Upper lobe of left lung (tissue), 6 donors: Measurements from ENCODE around the gene KCP. TPM values are rescaled to one million over a fixed set of nuclear protein-coding genes. Genes with fewer than 3 reads are reported as not detected.

Experiments
- ATAC-seq, 2 donors: fragments of 200-7000 bp; cut with Tn5 transposase; one replicate each; pipeline ENCODE4 v1.9.1; 2022; ENCODE audit warnings: mild to moderate bottlenecking in 2 of 2, moderate library complexity in 2 of 2; ENCODE audit not compliant: low FRiP score in 2 of 2
- DNase-seq, 2 donors: peaks; one replicate each; pipeline ENCODE4 v3.0.0-alpha.2; 2019 to 2020
- H3K27ac ChIP-seq, 4 donors: fragments of 200-600 bp; sonication (generic); one replicate each; pipeline ENCODE4 v1.5.1; 2016 to 2019
- H3K27me3 ChIP-seq, 4 donors: fragments of 200-600 bp; sonication (generic); one replicate each; pipeline ENCODE4 v1.5.1; 2017 to 2019
- H3K36me3 ChIP-seq, 4 donors: fragments of 200-600 bp; sonication (generic); one replicate each; pipeline ENCODE4 v1.5.1; 2016 to 2019
- H3K4me1 ChIP-seq, 4 donors: fragments of 200-600 bp; sonication (generic); one replicate each; pipeline ENCODE4 v1.5.1; 2018 to 2019
- H3K4me3 ChIP-seq, 4 donors: fragments of 200-600 bp; sonication (generic); one replicate each; pipeline ENCODE4 v1.5.1; 2017 to 2019; ENCODE audit warnings: mild to moderate bottlenecking in 2 of 4, moderate library complexity in 1 of 4
- H3K9me3 ChIP-seq, 4 donors: fragments of 200-600 bp; sonication (generic); one replicate each; pipeline ENCODE4 v1.5.1; 2018 to 2019
- EP300 ChIP-seq, 4 donors: sonication (generic); formaldehyde crosslinking; IDR thresholded peaks; one replicate each; pipeline ENCODE4 v1.5.1; 2017; ENCODE audit warnings: antibody characterized with exemption in 4 of 4, control low read depth in 2 of 4
- POLR2A ChIP-seq, 4 donors: fragments of 450-650 bp; IDR thresholded peaks; one replicate each; pipeline ENCODE4 v1.5.1; 2016 to 2017; ENCODE audit warnings: antibody characterized with exemption in 4 of 4, mild to moderate bottlenecking in 2 of 4
- POLR2AphosphoS5 ChIP-seq, 2 donors: sonication (generic); formaldehyde crosslinking; IDR thresholded peaks; one replicate each; pipeline ENCODE4 v1.5.1; 2017; ENCODE audit warnings: antibody characterized with exemption in 2 of 2
- WGBS, 2 donors: methylation state at CpG; one replicate each; pipeline ENCODE4 v1.1.5; 2017 to 2018; 5-methylcytosine and 5-hydroxymethylcytosine counted together
- total RNA-seq, 6 donors: library from RNA; depleted of rRNA in 4 of 6; stranded (reverse); fragments of >200 nt in 4 of 6; gene quantifications; one replicate each; pipeline versions ENCODE4 v1.1.0 to v1.2.1, GENCODE V29; 2016 to 2021
- TF ChIP-seq, protein P1 (sequence below), 6 experiments: fragments of 450-650 bp in 4 of 6; fragments of 200-600 bp in 2 of 6; sonication (generic) in 2 of 6; IDR thresholded peaks; one replicate each; pipeline ENCODE4 v1.5.1; 2016 to 2019; ENCODE audit warnings: antibody characterized with exemption in 6 of 6
- donor health status: DM: no; HTN: no; CAD: no; lungs with moderate emphysema.
- donor health status: DM: no; HTN: yes; CAD: no; lungs with severe emphysema.

KCP gene
- total RNA-seq, 6 donors from 2014 or later: 0.15 to 2.1 (median 1.1) TPM; not detected in 1

DNA sequence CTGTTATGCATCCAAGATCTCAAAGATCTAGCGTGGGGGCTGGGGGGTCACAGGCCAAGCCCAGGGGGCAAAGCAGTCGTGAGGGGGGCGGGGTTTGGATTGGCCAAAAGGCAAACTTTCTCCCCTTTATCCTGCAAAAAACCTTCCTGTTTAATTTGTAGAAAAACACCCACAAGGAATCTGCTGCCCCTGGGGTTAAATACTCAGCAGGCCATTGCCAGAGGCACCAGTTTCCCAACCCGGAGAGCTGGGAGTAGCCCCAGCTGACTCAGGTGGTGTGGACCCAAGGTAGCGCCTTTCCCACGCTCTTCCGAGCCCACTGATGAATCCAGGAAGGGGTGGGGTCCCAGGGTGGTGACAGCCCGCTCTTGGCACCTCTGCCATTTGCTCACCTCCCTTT lies 21.4 kb downstream of the KCP start:
- Histone ChIP-seq H3K4me1 (peaks cover 0 to 14% (median 3%) of the 10 kb centered on the region in 4 donors), H3K27me3 (peaks cover 0 to 13% (median 11%) of the 10 kb centered on the region in 4 donors), H3K36me3 (no peaks in the 10 kb centered on the region), H3K4me3 (no peak overlapping the region), H3K9me3 (no peaks in the 10 kb centered on the region), H3K27ac (no peak overlapping the region)
- ATAC-seq (no peak), DNase-seq (no peak)
- WGBS, 2 donors: 76 to 79% methylated on average over 7 to 8 of the region's 8 CpGs
- TF ChIP-seq, protein P1, sequence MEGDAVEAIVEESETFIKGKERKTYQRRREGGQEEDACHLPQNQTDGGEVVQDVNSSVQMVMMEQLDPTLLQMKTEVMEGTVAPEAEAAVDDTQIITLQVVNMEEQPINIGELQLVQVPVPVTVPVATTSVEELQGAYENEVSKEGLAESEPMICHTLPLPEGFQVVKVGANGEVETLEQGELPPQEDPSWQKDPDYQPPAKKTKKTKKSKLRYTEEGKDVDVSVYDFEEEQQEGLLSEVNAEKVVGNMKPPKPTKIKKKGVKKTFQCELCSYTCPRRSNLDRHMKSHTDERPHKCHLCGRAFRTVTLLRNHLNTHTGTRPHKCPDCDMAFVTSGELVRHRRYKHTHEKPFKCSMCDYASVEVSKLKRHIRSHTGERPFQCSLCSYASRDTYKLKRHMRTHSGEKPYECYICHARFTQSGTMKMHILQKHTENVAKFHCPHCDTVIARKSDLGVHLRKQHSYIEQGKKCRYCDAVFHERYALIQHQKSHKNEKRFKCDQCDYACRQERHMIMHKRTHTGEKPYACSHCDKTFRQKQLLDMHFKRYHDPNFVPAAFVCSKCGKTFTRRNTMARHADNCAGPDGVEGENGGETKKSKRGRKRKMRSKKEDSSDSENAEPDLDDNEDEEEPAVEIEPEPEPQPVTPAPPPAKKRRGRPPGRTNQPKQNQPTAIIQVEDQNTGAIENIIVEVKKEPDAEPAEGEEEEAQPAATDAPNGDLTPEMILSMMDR (IDR thresholded peaks at IDR 0.05): no peak
- TF ChIP-seq POLR2AphosphoS5 (IDR thresholded peaks at IDR 0.05): no peak
- no peak for TF ChIP-seq POLR2A (IDR thresholded peaks at IDR 0.05)
- no peak for TF ChIP-seq EP300 (IDR thresholded peaks at IDR 0.05)

DNA sequence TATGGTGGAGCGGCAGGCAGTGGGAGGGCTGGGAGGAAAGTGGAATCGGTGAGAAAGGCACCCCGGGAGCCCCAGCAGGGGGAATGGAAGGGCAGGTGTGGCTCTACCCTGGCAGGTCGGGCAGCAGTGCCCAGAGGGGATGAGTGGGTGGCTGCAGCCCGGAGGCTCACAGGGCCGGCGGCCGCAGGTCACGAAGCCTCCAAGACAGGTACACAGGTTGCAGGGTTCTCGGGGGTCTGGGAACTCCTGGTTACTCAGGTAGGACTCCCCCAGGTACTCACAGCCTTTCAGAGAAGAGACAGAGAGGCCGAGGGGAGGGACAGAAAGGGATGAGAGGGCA lies 21.8 kb downstream of the KCP start:
- 80 to 84% methylated on average over 11 of the region's 11 CpGs for WGBS, 2 donors
- peak in 1 of 2 donors; percentile 65 for DNase-seq
- no peak overlapping the region for H3K4me3 ChIP-seq

DNA sequence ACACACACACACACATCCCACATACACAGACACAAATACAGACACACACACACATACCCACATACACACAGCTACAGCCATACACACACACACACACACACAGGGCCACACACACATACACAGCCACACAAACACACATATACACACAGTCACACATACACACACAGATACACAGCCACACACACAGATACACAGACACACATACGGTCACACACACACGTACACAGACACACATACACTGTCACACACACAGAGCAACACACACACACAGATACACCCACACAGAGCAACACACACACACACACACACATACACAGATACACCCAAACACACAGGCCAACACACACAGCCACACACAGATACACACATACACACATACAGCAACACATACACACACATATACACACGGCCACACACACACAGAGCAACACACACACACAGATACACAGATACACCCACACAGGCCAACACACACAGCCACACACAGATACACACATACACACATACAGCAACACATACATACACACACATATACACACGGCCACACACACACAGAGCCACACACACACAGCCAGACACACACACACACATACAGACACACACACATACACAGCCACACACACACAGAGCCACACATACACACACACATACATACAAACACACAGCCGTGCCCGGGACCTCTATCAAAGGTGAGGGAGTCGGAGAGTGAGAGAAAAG lies 22.3 kb downstream of the KCP start:
- Histone ChIP-seq H3K9me3 (no peaks in the 10 kb centered on the region), H3K36me3 (no peaks in the 10 kb centered on the region), H3K4me1 (peaks cover 0 to 14% (median 3%) of the 10 kb centered on the region in 4 donors), H3K27me3 (peaks cover 0 to 13% (median 11%) of the 10 kb centered on the region in 4 donors), H3K4me3 (no peak overlapping the region), H3K27ac (no peak overlapping the region)
- ATAC-seq: no peak
- no peak for TF ChIP-seq POLR2AphosphoS5 (IDR thresholded peaks at IDR 0.05)
- TF ChIP-seq EP300 (IDR thresholded peaks at IDR 0.05): no peak
- TF ChIP-seq POLR2A (IDR thresholded peaks at IDR 0.05): no peak
- TF ChIP-seq, protein P1 (IDR thresholded peaks at IDR 0.05): no peak
- WGBS, 2 donors: 80 to 87% methylated on average over 7 of the region's 7 CpGs
- DNase-seq: no peak

More for the DNA sequence above, 21.8 kb downstream of the KCP start:
- H3K9me3 ChIP-seq: no peaks in the 10 kb centered on the region
- peaks cover 0 to 13% (median 11%) of the 10 kb centered on the region in 4 donors for H3K27me3 ChIP-seq
- peaks cover 0 to 14% (median 3%) of the 10 kb centered on the region in 4 donors for H3K4me1 ChIP-seq
- TF ChIP-seq EP300 (IDR thresholded peaks at IDR 0.05) (no peak), POLR2AphosphoS5 (IDR thresholded peaks at IDR 0.05) (no peak), POLR2A (IDR thresholded peaks at IDR 0.05) (no peak)
- TF ChIP-seq, protein P1 (IDR thresholded peaks at IDR 0.05): no peak
- H3K36me3 ChIP-seq: no peaks in the 10 kb centered on the region
- H3K27ac ChIP-seq: no peak overlapping the region
- ATAC-seq: no peak

DNA sequence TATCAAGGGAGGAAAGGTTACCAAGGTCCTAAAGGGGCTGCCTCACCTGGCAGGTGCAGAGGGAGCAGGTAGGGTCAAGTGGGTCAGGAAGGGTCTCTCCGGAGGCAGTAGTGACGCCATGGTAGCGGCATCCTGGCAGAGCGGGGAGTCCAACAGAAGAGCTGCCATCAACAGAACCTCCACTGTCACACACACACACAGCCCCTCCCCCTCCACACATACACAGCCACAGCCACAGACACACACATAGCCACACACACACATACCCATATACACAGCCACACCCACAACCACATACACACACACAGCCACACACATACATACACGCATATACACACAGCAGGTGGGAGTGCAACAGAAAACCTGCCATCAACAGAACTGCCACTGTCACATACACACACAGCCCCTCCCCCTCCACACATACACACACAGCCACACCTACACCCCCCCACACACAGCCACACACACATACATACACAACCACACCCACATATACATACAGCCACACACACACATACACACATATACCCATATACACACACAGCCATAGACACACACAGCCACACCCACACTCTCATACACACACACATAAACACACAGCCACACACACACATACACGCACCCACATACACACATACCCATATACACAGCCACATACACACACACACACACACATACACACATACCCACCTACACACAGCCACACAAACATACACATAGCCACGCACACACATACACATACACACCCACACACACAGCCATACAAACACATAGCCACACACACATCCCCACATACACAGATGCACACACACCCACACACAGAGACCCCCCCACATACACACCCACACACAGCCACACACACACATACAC lies 23.1 kb downstream of the KCP start:
- TF ChIP-seq EP300 (IDR thresholded peaks at IDR 0.05): no peak
- TF ChIP-seq, protein P1 (IDR thresholded peaks at IDR 0.05): no peak
- no peak for TF ChIP-seq POLR2AphosphoS5 (IDR thresholded peaks at IDR 0.05)
- no peak for TF ChIP-seq POLR2A (IDR thresholded peaks at IDR 0.05)
- peaks cover 0 to 13% (median 11%) of the 10 kb centered on the region in 4 donors for H3K27me3 ChIP-seq
- H3K4me1 ChIP-seq: peaks cover 0 to 14% (median 3%) of the 10 kb centered on the region in 4 donors
- no peaks in the 10 kb centered on the region for H3K9me3 ChIP-seq
- whole genome bisulfite sequencing, 2 donors: 79 to 94% methylated on average over 7 of the region's 7 CpGs
- ATAC-seq: no peak
- H3K36me3 ChIP-seq: no peaks in the 10 kb centered on the region
- DNase-seq: no peak
- H3K4me3 ChIP-seq: no peak overlapping the region
- H3K27ac ChIP-seq: no peak overlapping the region
